GM12878 (cell line): Measurements from ENCODE around the gene CAPRIN2. TPM values are rescaled to one million over a fixed set of nuclear protein-coding genes. Genes with fewer than 3 reads are reported as not detected.

Experiments used
- ATAC-seq: fragments of 200-7000 bp; cut with Tn5 transposase; 3 replicates; pipeline ENCODE4 v1.9.1; 2020; ENCODE audit warnings: mild to moderate bottlenecking, moderate library complexity
- BruUV-seq: library from RNA; stranded (reverse); fragments of 400-500 nt; replicated peaks from 2 replicates; lab custom pipeline; 2021; lab: Mats Ljungman, UMichigan
- CTCF ChIA-PET: fragments of 300-600 bp; sonication (Branson Sonifier 250); formaldehyde crosslinking; extraction: SDS; loops from one replicate; lab custom pipeline; 2021; ENCODE audit warnings: inconsistent platforms; lab: Yijun Ruan, JAX
- POLR2A ChIA-PET: fragments of 350-600 bp; formaldehyde crosslinking; extraction: SDS; loops from one replicate; lab custom pipeline; 2021; ENCODE audit warnings: inconsistent platforms; lab: Charles Lee
- RAD21 ChIA-PET: fragments of 300-600 bp; sonication (Branson Sonifier 250); formaldehyde crosslinking; loops from one replicate; lab custom pipeline; 2023; ENCODE audit warnings: antibody characterized with exemption; ENCODE audit not compliant: unreplicated experiment; lab: Charles Lee
- SMC1A ChIA-PET: fragments of 300-600 bp; sonication (Branson Sonifier 250); formaldehyde crosslinking; loops from one replicate; lab custom pipeline; 2023; ENCODE audit not compliant: unreplicated experiment, uncharacterized antibody; lab: Charles Lee
- DNase-seq: peaks from one replicate; pipeline ENCODE4 v3.0.0-alpha.2; 2011; ENCODE audit warnings: low read depth, low spot score
- FAIRE-seq: peaks from 3 replicates; lab custom pipeline; 2011; peaks lifted over from hg19 to GRCh38; lab: Jason Lieb, UNC
- H2AFZ ChIP-seq: 2 replicates; pipeline ENCODE4 v1.6.0; 2011; ENCODE audit warnings: low read depth, low read length, control low read depth; ENCODE audit not compliant: control insufficient read depth
- H3K27ac ChIP-seq: 2 replicates; pipeline ENCODE4 v1.5.1; 2011; ENCODE audit warnings: control low read depth; ENCODE audit not compliant: control insufficient read depth, insufficient read depth
- H3K27me3 ChIP-seq, 2 experiments: replicated peaks in 1 of 2; 2 replicates each; pipeline versions ENCODE4 v1.6.0 to v1.6.1; 2011; ENCODE audit warnings: low read length in 1 of 2; ENCODE audit not compliant: control insufficient read depth in 2 of 2, insufficient read depth in 2 of 2
- H3K36me3 ChIP-seq, 2 experiments: 2 replicates each; pipeline ENCODE4 v1.5.1; 2011; ENCODE audit warnings: low read length in 1 of 2; ENCODE audit not compliant: control insufficient read depth in 2 of 2, insufficient read depth in 2 of 2
- H3K4me1 ChIP-seq: 2 replicates; pipeline ENCODE4 v1.6.1; 2011; ENCODE audit warnings: mild to moderate bottlenecking, low read length, moderate library complexity, mixed read lengths; ENCODE audit not compliant: control insufficient read depth, insufficient read depth
- H3K4me2 ChIP-seq: 2 replicates; pipeline ENCODE4 v1.6.0; 2011; ENCODE audit warnings: control low read depth; ENCODE audit not compliant: control insufficient read depth, insufficient read depth
- H3K4me3 ChIP-seq: fragments of 200-600 bp; sonication (generic); 2 replicates; pipeline ENCODE4 v1.5.1; 2016
- H3K79me2 ChIP-seq: 2 replicates; pipeline ENCODE4 v1.6.0; 2011; ENCODE audit warnings: low read length; ENCODE audit not compliant: control insufficient read depth, insufficient read depth
- H3K9ac ChIP-seq: 2 replicates; pipeline ENCODE4 v1.8.0; 2011; ENCODE audit warnings: low read length, control low read depth, mixed read lengths; ENCODE audit not compliant: control insufficient read depth, insufficient read depth
- H3K9me3 ChIP-seq: replicated peaks from 3 replicates; pipeline ENCODE4 v1.5.1; 2011; ENCODE audit warnings: mild to moderate bottlenecking, low read length; ENCODE audit not compliant: control insufficient read depth, insufficient read depth
- H4K20me1 ChIP-seq: 2 replicates; pipeline ENCODE4 v1.6.0; 2011; ENCODE audit not compliant: control insufficient read depth, insufficient read depth
- EZH2 ChIP-seq: IDR thresholded peaks from 2 replicates; pipeline ENCODE4 v1.6.1; 2012; ENCODE audit warnings: low read depth, mild to moderate bottlenecking, control low read depth, inconsistent platforms, low read length, borderline replicate concordance; ENCODE audit not compliant: control insufficient read depth
- HDAC2 ChIP-seq: fragments of 200-600 bp; sonication (generic); IDR thresholded peaks from 2 replicates; pipeline ENCODE4 v1.6.1; 2017
- RFX5 ChIP-seq: IDR thresholded peaks from 2 replicates; pipeline ENCODE4 v1.6.1; 2011; ENCODE audit warnings: low read depth, low read length, improper control_type of control experiment
- SIX5 ChIP-seq: IDR thresholded peaks from 2 replicates; pipeline ENCODE4 v1.6.1; 2011; ENCODE audit warnings: mild to moderate bottlenecking, low read depth, low read length, moderate library complexity; ENCODE audit not compliant: severe bottlenecking
- SMARCA5 ChIP-seq: fragments of 450-650 bp; IDR thresholded peaks from 2 replicates; pipeline ENCODE4 v1.6.1; 2017; ENCODE audit warnings: mild to moderate bottlenecking
- STAT3 ChIP-seq: IDR thresholded peaks from 2 replicates; pipeline ENCODE4 v1.6.1; 2011; ENCODE audit warnings: low read depth, low read length, improper control_type of control experiment
- TCF7 ChIP-seq: IDR thresholded peaks from 2 replicates; pipeline ENCODE4 v1.6.1; 2014; ENCODE audit warnings: antibody characterized with exemption, borderline replicate concordance
- ZNF217 ChIP-seq: fragments of 450-650 bp; IDR thresholded peaks from 2 replicates; pipeline ENCODE4 v1.6.1; 2017; ENCODE audit warnings: antibody characterized with exemption, mild to moderate bottlenecking
- WGBS: methylation state at CpG from one replicate; pipeline ENCODE4 v1.1.6; 2016; ENCODE audit warnings: low lambda C conversion rate; ENCODE audit not compliant: insufficient replicate concordance, insufficient coverage; ENCODE audit errors: missing lambda C conversion rate; 5-methylcytosine and 5-hydroxymethylcytosine counted together
- in situ Hi-C: fragments of 300-500 bp; cut with MboI; formaldehyde crosslinking; loops from 9 replicates; pipeline ENCODE4 v1.14.3; 2018; ENCODE audit warnings: mixed read lengths
- intact Hi-C: fragments of 100-400 bp; cut with micrococcal nuclease; formaldehyde crosslinking; loops from one replicate; pipeline ENCODE4 v1.14.2; 2022; ENCODE audit not compliant: unreplicated experiment
- polyA plus RNA-seq, 11 experiments: library from polyadenylated mRNA; depleted of rRNA in 4 of 11; unstranded in 6 of 11; stranded (reverse) in 5 of 11; fragments of >200 nt; fragmentation: Nextera tagmentation in 4 of 11; fragmentation: Illumina TruSeq in 1 of 11; extraction: Ambion mirVana in 4 of 11; extraction: Trizol in 1 of 11; gene quantifications; 1 replicate in 1 of 11; 2 replicates in 10 of 11; pipeline versions ENCODE4 v1.2.1 to v1.2.3, GENCODE V29; 2011 to 2016; ENCODE audit warnings: inconsistent platforms in 2 of 11, missing spikeins in 2 of 11, low read depth in 1 of 11
- total RNA-seq, 4 experiments: library from RNA; depleted of rRNA in 3 of 4; stranded (reverse); fragments of >200 nt in 3 of 4; fragmentation: Illumina TruSeq in 1 of 4; extraction: Trizol in 1 of 4; gene quantifications; 2 replicates each; pipeline versions ENCODE4 v1.2.1 to v1.2.3, GENCODE V29; 2013 to 2021
- TF ChIP-seq, protein P1 (sequence below): fragments of 150-350 bp; IDR thresholded peaks from 2 replicates; pipeline ENCODE4 v1.6.1; 2014; ENCODE audit warnings: mild to moderate bottlenecking, low read depth, low read length
- TF ChIP-seq, protein P2 (sequence below): fragments of 150-350 bp; IDR thresholded peaks from 2 replicates; pipeline ENCODE4 v1.6.1; 2016; ENCODE audit warnings: low read depth, low read length

CAPRIN2 gene
- total and polyA plus RNA-seq, 10 of the 15 experiments (the other 5 are each of a cell fraction or from before 2014, with no cell fraction given): 1.2 to 13.6 (median 8.2) TPM

DNA sequence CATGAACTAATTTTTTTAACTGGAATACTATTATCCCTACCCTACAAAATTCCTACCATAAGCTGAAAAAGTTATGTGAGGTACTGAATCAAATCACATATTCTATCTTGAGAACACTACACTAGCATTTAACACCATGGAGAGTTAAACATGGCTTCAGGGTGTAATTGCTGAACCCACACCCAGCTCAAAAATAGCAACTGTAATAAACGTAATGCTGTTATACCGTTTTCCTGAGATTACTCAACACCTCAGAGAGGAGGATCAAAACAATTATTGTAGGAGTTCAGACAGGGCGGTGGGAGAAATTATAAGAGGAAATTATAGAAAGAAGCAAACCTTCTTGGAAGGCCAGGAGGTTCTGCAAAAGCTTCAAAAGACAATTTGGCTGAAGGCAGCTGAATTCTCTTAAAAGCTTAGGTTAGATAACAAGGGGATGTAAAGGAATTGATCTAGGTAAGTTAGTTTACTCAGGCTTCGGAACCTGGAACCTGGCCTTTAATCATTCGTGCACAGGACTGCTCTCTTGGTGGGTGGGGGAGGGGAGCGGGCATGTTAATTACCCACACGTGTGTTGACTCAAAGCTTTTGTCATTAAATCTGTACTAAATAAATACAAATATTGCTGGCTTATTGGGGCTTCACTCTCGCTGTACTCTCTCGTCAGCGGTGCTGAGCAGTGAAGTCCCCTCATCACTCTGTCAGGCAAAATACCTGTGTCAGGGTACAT lies 47.0 kb downstream of the CAPRIN2 start:
- Histone ChIP-seq H3K9me3 (no peaks in the 10 kb centered on the region), H3K4me3 (no peak overlapping the region), H3K79me2 (no peaks in the 10 kb centered on the region), H2AFZ (no peak overlapping the region), H3K4me2 (no peak overlapping the region), H3K36me3 (0 out of 4 replicates have a peak, but pooled peaks cover 0 to 4% of the 10 kb centered on the region in 2 experiments), H4K20me1 (no peaks in the 10 kb centered on the region), H3K4me1 (no peaks in the 10 kb centered on the region), H3K27ac (no peak overlapping the region), H3K27me3 (no peaks in the 10 kb centered on the region), H3K9ac (no peak overlapping the region)
- POLR2A ChIA-PET: no interaction called here
- BruUV-seq: no TSS peak
- WGBS: 87% methylated on average over 10 of the region's 10 CpGs
- no peak for ATAC-seq
- RAD21 ChIA-PET: no interaction called here
- TF ChIP-seq, protein P1, sequence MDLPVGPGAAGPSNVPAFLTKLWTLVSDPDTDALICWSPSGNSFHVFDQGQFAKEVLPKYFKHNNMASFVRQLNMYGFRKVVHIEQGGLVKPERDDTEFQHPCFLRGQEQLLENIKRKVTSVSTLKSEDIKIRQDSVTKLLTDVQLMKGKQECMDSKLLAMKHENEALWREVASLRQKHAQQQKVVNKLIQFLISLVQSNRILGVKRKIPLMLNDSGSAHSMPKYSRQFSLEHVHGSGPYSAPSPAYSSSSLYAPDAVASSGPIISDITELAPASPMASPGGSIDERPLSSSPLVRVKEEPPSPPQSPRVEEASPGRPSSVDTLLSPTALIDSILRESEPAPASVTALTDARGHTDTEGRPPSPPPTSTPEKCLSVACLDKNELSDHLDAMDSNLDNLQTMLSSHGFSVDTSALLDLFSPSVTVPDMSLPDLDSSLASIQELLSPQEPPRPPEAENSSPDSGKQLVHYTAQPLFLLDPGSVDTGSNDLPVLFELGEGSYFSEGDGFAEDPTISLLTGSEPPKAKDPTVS: no peak
- TF ChIP-seq EZH2 (no peak), SIX5 (no peak), TCF7 (no peak), SMARCA5 (no peak), HDAC2 (no peak), ZNF217 (no peak), STAT3 (no peak), RFX5 (no peak)
- TF ChIP-seq, protein P2, sequence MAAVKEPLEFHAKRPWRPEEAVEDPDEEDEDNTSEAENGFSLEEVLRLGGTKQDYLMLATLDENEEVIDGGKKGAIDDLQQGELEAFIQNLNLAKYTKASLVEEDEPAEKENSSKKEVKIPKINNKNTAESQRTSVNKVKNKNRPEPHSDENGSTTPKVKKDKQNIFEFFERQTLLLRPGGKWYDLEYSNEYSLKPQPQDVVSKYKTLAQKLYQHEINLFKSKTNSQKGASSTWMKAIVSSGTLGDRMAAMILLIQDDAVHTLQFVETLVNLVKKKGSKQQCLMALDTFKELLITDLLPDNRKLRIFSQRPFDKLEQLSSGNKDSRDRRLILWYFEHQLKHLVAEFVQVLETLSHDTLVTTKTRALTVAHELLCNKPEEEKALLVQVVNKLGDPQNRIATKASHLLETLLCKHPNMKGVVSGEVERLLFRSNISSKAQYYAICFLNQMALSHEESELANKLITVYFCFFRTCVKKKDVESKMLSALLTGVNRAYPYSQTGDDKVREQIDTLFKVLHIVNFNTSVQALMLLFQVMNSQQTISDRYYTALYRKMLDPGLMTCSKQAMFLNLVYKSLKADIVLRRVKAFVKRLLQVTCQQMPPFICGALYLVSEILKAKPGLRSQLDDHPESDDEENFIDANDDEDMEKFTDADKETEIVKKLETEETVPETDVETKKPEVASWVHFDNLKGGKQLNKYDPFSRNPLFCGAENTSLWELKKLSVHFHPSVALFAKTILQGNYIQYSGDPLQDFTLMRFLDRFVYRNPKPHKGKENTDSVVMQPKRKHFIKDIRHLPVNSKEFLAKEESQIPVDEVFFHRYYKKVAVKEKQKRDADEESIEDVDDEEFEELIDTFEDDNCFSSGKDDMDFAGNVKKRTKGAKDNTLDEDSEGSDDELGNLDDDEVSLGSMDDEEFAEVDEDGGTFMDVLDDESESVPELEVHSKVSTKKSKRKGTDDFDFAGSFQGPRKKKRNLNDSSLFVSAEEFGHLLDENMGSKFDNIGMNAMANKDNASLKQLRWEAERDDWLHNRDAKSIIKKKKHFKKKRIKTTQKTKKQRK: no peak
- no peak for DNase-seq
- no peak for FAIRE-seq
- SMC1A ChIA-PET: interaction anchor here (0.8 kb wide), 1 partner anchor 11 kb away, joined by 3 read pairs; no protein-coding TSS in a partner anchor
- intact Hi-C loops: no loop called here
- CTCF ChIA-PET: interaction anchor here (0.8 to 1.5 kb wide), 4 partner anchors 13 to 140 kb away, joined by 3 read pairs; no protein-coding TSS in a partner anchor
- in situ Hi-C loops: no loop called here
